22Rv1 (cell line): Measurements from ENCODE around the gene C6orf136.

ENCODE experiments used
- CTCF ChIP-seq: fragments of 450-650 bp; IDR thresholded peaks from 2 replicates; pipeline ENCODE4 v1.5.1; 2017; ENCODE audit warnings: mild to moderate bottlenecking
- ZFX ChIP-seq: fragments of 450-650 bp; IDR thresholded peaks from 2 replicates; pipeline ENCODE4 v1.6.1; 2017; ENCODE audit warnings: antibody characterized with exemption, borderline replicate concordance

GRCh38 chr6:30643656-30644055, 3.3 kb upstream of the C6orf136 start:
- TF ChIP-seq CTCF (no peak), ZFX (no peak)
